ENCODE measurements around the gene SLC25A26. TPM values are rescaled to one million over a fixed set of nuclear protein-coding genes. Genes with fewer than 3 reads are reported as not detected.
"Not testable (repeated sequence)": the region's sequence is repeated elsewhere in the genome, so short reads cannot be mapped to it uniquely, and the experiment has no call there.

The SLC25A26 gene
- total and polyA plus RNA-seq, 2 experiments from 2014 or later, result 19.8 to 25.7 TPM

GRCh38 chr3:66302288-66302687 lies 81.5 kb downstream of the SLC25A26 start:
- no peak overlapping the region for H3K4me2 ChIP-seq
- no peaks in the 10 kb centered on the region for H3K9me2 ChIP-seq (replicated peaks; ENCODE audit: insufficient read depth)
- H3K9me3 ChIP-seq (ENCODE audit: low read depth), result no peaks in the 10 kb centered on the region
- TF ChIP-seq EZH2 (IDR thresholded peaks at IDR 0.05; ENCODE audit: borderline replicate concordance) (no peak), EZH2phosphoT487 (IDR thresholded peaks at IDR 0.05; ENCODE audit: low read depth, severe bottlenecking, unreplicated experiment) (no peak)
- no peak overlapping the region for H3K4me3 ChIP-seq
- H3K27ac ChIP-seq, result no peak overlapping the region
- 97% methylated on average over 3 of the region's 3 CpGs for WGBS (ENCODE audit: low lambda C conversion rate, missing lambda C conversion rate)
- peaks cover 9% of the 10 kb centered on the region for H3K4me1 ChIP-seq (ENCODE audit: insufficient read depth)
- H4K20me1 ChIP-seq (ENCODE audit: insufficient read depth, poor library complexity, severe bottlenecking), result no peaks in the 10 kb centered on the region
- DNase-seq (ENCODE audit: low spot score), result no peak
- H3K27me3 ChIP-seq, result no peaks in the 10 kb centered on the region
- H3K79me2 ChIP-seq, result no peaks in the 10 kb centered on the region
- no peak overlapping the region for H2AFZ ChIP-seq
- no peaks in the 10 kb centered on the region for H3K36me3 ChIP-seq (replicated peaks; ENCODE audit: insufficient read depth, low read depth)

DNA sequence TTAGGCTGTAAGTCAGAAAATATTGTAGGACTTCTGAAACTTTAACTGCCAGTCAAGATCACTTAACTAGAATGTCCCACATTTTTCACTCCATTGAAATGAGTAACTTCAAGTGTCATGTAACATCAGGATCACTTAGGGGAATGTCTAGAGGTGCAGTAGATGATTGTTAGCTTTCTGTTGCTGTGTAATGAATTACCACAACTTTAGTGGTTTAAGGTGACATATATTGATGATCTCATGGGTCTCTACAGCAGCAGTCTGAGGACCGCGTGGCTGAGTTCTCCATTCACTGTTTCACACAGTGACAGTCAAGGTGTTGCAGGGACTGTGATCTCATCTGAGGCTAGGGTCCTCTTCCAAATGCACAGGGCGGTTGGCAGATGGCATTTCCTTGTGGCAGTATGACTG lies 82.7 kb downstream of the SLC25A26 start:
- no peaks in the 10 kb centered on the region for H3K36me3 ChIP-seq (replicated peaks; ENCODE audit: insufficient read depth, low read depth)
- no peak overlapping the region for H2AFZ ChIP-seq
- H3K4me3 ChIP-seq, result no peak overlapping the region
- no peaks in the 10 kb centered on the region for H3K9me2 ChIP-seq (replicated peaks; ENCODE audit: insufficient read depth)
- WGBS (ENCODE audit: low lambda C conversion rate, missing lambda C conversion rate), result 97% methylated on average over 3 of the region's 3 CpGs
- H3K4me1 ChIP-seq (ENCODE audit: insufficient read depth), result peaks cover 9% of the 10 kb centered on the region
- no peaks in the 10 kb centered on the region for H4K20me1 ChIP-seq (ENCODE audit: insufficient read depth, poor library complexity, severe bottlenecking)
- TF ChIP-seq EZH2phosphoT487 (IDR thresholded peaks at IDR 0.05; ENCODE audit: low read depth, severe bottlenecking, unreplicated experiment), result no peak
- TF ChIP-seq, protein P1, sequence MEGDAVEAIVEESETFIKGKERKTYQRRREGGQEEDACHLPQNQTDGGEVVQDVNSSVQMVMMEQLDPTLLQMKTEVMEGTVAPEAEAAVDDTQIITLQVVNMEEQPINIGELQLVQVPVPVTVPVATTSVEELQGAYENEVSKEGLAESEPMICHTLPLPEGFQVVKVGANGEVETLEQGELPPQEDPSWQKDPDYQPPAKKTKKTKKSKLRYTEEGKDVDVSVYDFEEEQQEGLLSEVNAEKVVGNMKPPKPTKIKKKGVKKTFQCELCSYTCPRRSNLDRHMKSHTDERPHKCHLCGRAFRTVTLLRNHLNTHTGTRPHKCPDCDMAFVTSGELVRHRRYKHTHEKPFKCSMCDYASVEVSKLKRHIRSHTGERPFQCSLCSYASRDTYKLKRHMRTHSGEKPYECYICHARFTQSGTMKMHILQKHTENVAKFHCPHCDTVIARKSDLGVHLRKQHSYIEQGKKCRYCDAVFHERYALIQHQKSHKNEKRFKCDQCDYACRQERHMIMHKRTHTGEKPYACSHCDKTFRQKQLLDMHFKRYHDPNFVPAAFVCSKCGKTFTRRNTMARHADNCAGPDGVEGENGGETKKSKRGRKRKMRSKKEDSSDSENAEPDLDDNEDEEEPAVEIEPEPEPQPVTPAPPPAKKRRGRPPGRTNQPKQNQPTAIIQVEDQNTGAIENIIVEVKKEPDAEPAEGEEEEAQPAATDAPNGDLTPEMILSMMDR (IDR thresholded peaks at IDR 0.05; ENCODE audit: poor library complexity), result no peak
- TF ChIP-seq EZH2 (IDR thresholded peaks at IDR 0.05; ENCODE audit: borderline replicate concordance), result no peak
- H3K9me3 ChIP-seq (ENCODE audit: low read depth), result no peaks in the 10 kb centered on the region
- H3K79me2 ChIP-seq, result no peaks in the 10 kb centered on the region
- no peak for DNase-seq (ENCODE audit: low spot score)
- H3K4me2 ChIP-seq, result no peak overlapping the region
- H3K27me3 ChIP-seq, result no peaks in the 10 kb centered on the region
- no peak overlapping the region for H3K27ac ChIP-seq

GRCh38 chr3:66304293-66304692 lies 83.5 kb downstream of the SLC25A26 start:
- Histone ChIP-seq H4K20me1 (ENCODE audit: insufficient read depth, poor library complexity, severe bottlenecking) (no peaks in the 10 kb centered on the region), H2AFZ (no peak overlapping the region), H3K4me3 (no peak overlapping the region), H3K4me1 (ENCODE audit: insufficient read depth) (peaks cover 7% of the 10 kb centered on the region), H3K9me2 (replicated peaks; ENCODE audit: insufficient read depth) (no peaks in the 10 kb centered on the region), H3K27ac (no peak overlapping the region), H3K27me3 (no peaks in the 10 kb centered on the region), H3K79me2 (no peaks in the 10 kb centered on the region), H3K36me3 (replicated peaks; ENCODE audit: insufficient read depth, low read depth) (no peaks in the 10 kb centered on the region), H3K4me2 (no peak overlapping the region), H3K9me3 (ENCODE audit: low read depth) (no peaks in the 10 kb centered on the region)
- WGBS (ENCODE audit: low lambda C conversion rate, missing lambda C conversion rate), result 93% methylated on average over 3 of the region's 3 CpGs
- TF ChIP-seq EZH2 (IDR thresholded peaks at IDR 0.05; ENCODE audit: borderline replicate concordance) (no peak), EZH2phosphoT487 (IDR thresholded peaks at IDR 0.05; ENCODE audit: low read depth, severe bottlenecking, unreplicated experiment) (no peak)
- TF ChIP-seq, protein P1 (IDR thresholded peaks at IDR 0.05; ENCODE audit: poor library complexity), result no peak
- no peak for DNase-seq (ENCODE audit: low spot score)

- not testable (repeated sequence) for H3K36me3 ChIP-seq (replicated peaks; ENCODE audit: insufficient read depth, low read depth); H3K79me2 ChIP-seq; H3K27me3 ChIP-seq; H3K27ac ChIP-seq; H3K4me3 ChIP-seq; H3K9me2 ChIP-seq (replicated peaks; ENCODE audit: insufficient read depth); H2AFZ ChIP-seq; H4K20me1 ChIP-seq (ENCODE audit: insufficient read depth, poor library complexity, severe bottlenecking); H3K9me3 ChIP-seq (ENCODE audit: low read depth); DNase-seq (ENCODE audit: low spot score); H3K4me2 ChIP-seq; H3K4me1 ChIP-seq (ENCODE audit: insufficient read depth)
- 100% methylated on average over 7 of the region's 7 CpGs for WGBS (ENCODE audit: low lambda C conversion rate, missing lambda C conversion rate)
These were observed 85.3 kb downstream of the SLC25A26 start for GRCh38 chr3:66306086-66306485.

GRCh38 chr3:66306991-66307390 lies 86.2 kb downstream of the SLC25A26 start:
- H3K4me2 ChIP-seq; H3K4me3 ChIP-seq; H3K9me3 ChIP-seq (ENCODE audit: low read depth); H3K4me1 ChIP-seq (ENCODE audit: insufficient read depth); H3K36me3 ChIP-seq (replicated peaks; ENCODE audit: insufficient read depth, low read depth); DNase-seq (ENCODE audit: low spot score); H3K27ac ChIP-seq; H2AFZ ChIP-seq; H3K9me2 ChIP-seq (replicated peaks; ENCODE audit: insufficient read depth); H3K27me3 ChIP-seq; H3K79me2 ChIP-seq; H4K20me1 ChIP-seq (ENCODE audit: insufficient read depth, poor library complexity, severe bottlenecking): not testable (repeated sequence)
- WGBS (ENCODE audit: low lambda C conversion rate, missing lambda C conversion rate), result 88% methylated on average over 4 of the region's 4 CpGs

All from hepatocyte (in vitro differentiated cells).